HepG2 (cell line): Measurements from ENCODE around the gene SETD1B. TPM values are rescaled to one million over a fixed set of nuclear protein-coding genes. Genes with fewer than 3 reads are reported as not detected.

Source experiments
- CENPT ChIP-seq: sonication (generic); formaldehyde crosslinking; IDR thresholded peaks from 2 replicates; pipeline ENCODE4 v1.8.0; 2022; ENCODE audit warnings: low read depth, mild to moderate bottlenecking, moderate library complexity, missing genetic modification reagents
- ELF3 ChIP-seq: IDR thresholded peaks from 2 replicates; pipeline ENCODE4 v1.6.1; 2016; ENCODE audit warnings: missing genetic modification reagents, missing compliant biosample characterization
- HNF4A ChIP-seq: sonication (generic); formaldehyde crosslinking; IDR thresholded peaks from 2 replicates; pipeline ENCODE4 v1.4.0; 2020; ENCODE audit warnings: missing genetic modification reagents
- JDP2 ChIP-seq: sonication (generic); formaldehyde crosslinking; IDR thresholded peaks from 2 replicates; pipeline ENCODE4 v1.8.1; 2022; ENCODE audit warnings: missing genetic modification reagents, borderline replicate concordance
- KDM2A ChIP-seq: sonication (generic); formaldehyde crosslinking; IDR thresholded peaks from 2 replicates; pipeline ENCODE4 v1.4.0; 2020; ENCODE audit warnings: low read depth, missing genetic modification reagents, borderline replicate concordance
- NFE2 ChIP-seq: sonication (generic); formaldehyde crosslinking; IDR thresholded peaks from 2 replicates; pipeline ENCODE4 v1.4.0; 2020; ENCODE audit warnings: missing genetic modification reagents
- PAF1 ChIP-seq: IDR thresholded peaks from 2 replicates; pipeline ENCODE4 v1.6.1; 2016; ENCODE audit warnings: missing genetic modification reagents, missing compliant biosample characterization
- RFX5 ChIP-seq: IDR thresholded peaks from 2 replicates; pipeline ENCODE4 v1.6.1; 2011; ENCODE audit warnings: low read depth, low read length, improper control_type of control experiment
- ZMYM2 ChIP-seq: sonication (generic); formaldehyde crosslinking; IDR thresholded peaks from 2 replicates; pipeline ENCODE4 v1.8.0; 2022; ENCODE audit warnings: mild to moderate bottlenecking, missing genetic modification reagents
- ZNF292 ChIP-seq: sonication (generic); formaldehyde crosslinking; IDR thresholded peaks from 2 replicates; pipeline ENCODE4 v1.8.1; 2022; ENCODE audit warnings: mild to moderate bottlenecking, low read depth, missing genetic modification reagents, borderline replicate concordance
- ZNF768 ChIP-seq: sonication (generic); formaldehyde crosslinking; IDR thresholded peaks from 2 replicates; pipeline ENCODE4 v1.4.0; 2020; ENCODE audit warnings: missing genetic modification reagents
- ZNF792 ChIP-seq: IDR thresholded peaks from 2 replicates; pipeline ENCODE4 v1.6.1; 2016
- ZNF841 ChIP-seq: sonication (generic); formaldehyde crosslinking; IDR thresholded peaks from 2 replicates; pipeline ENCODE4 v1.8.1; 2023; ENCODE audit warnings: missing genetic modification reagents, borderline replicate concordance
- ZNF878 ChIP-seq: sonication (generic); formaldehyde crosslinking; IDR thresholded peaks from 2 replicates; pipeline ENCODE4 v1.8.1; 2023; ENCODE audit warnings: mild to moderate bottlenecking, missing genetic modification reagents, moderate library complexity
- ZSCAN25 ChIP-seq: sonication (generic); formaldehyde crosslinking; IDR thresholded peaks from 2 replicates; pipeline ENCODE4 v1.8.0; 2022; ENCODE audit warnings: mild to moderate bottlenecking, missing genetic modification reagents
- polyA plus RNA-seq, 8 experiments: library from polyadenylated mRNA; depleted of rRNA in 3 of 8; stranded (reverse) in 7 of 8; unstranded in 1 of 8; fragments of >200 nt; fragmentation: Illumina TruSeq in 4 of 8; extraction: Trizol in 4 of 8; gene quantifications; 2 replicates each; pipeline versions ENCODE4 v1.2.1 to v1.2.3, GENCODE V29; 2011 to 2016; ENCODE audit warnings: low read depth in 4 of 8, missing spikeins in 1 of 8, mixed read lengths in 1 of 8; ENCODE audit not compliant: insufficient read depth in 1 of 8
- total RNA-seq, 5 experiments: library from RNA; depleted of rRNA; stranded (reverse); fragments of >200 nt; fragmentation: Illumina TruSeq; extraction: Trizol; gene quantifications; 2 replicates each; pipeline ENCODE4 v1.2.3, GENCODE V29; 2016; ENCODE audit warnings: low read depth in 1 of 5
- TF ChIP-seq, protein P1 (sequence below): sonication (generic); formaldehyde crosslinking; IDR thresholded peaks from 2 replicates; pipeline ENCODE4 v1.4.0; 2020; ENCODE audit warnings: missing genetic modification reagents
- TF ChIP-seq, protein P2 (sequence below): sonication (generic); formaldehyde crosslinking; conservative IDR thresholded peaks from 2 replicates; pipeline ENCODE4 v1.4.0; 2020; ENCODE audit warnings: missing genetic modification reagents
- TF ChIP-seq, protein P3 (sequence below): sonication (generic); formaldehyde crosslinking; IDR thresholded peaks from 2 replicates; pipeline ENCODE4 v1.4.0; 2020; ENCODE audit warnings: missing genetic modification reagents, borderline replicate concordance
- TF ChIP-seq, protein P4 (sequence below): sonication (generic); formaldehyde crosslinking; IDR thresholded peaks from 2 replicates; pipeline ENCODE4 v1.5.1; 2020; ENCODE audit warnings: mild to moderate bottlenecking, moderate library complexity, missing genetic modification reagents

The SETD1B gene
- total and polyA plus RNA-seq, 2 of the 13 experiments (the other 11 are each of a cell fraction or from before 2014, with no cell fraction given) = 1.1 to 1.4 TPM

DNA sequence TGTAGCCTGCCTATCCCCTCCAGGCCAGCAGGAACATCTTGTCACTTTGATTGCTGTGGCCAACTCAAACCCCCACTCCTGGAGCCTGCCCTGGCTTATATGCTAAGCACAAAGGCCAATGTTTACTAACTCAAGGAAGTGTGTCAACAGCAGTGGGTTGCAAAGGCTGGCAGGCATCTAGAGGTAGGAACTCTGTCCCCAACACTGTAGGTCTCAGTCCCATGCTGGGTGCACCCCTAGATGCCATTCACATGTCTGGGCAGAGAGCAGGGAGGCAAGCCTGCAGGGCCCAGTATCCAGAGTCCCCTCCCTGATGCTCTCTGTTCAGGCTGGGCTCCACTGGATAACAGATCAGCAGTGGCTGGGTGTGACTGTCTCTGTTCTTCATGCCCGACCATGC is 56.4 kb downstream of the SETD1B start (continued):
- TF ChIP-seq CENPT (CRISPR knock-in tag) (no peak), ZNF878 (no peak), RFX5 (no peak), ZSCAN25 (CRISPR knock-in tag) (no peak), ZNF841 (CRISPR knock-in tag) (no peak), ZNF768 (CRISPR knock-in tag) (peak; percentile 94), NFE2 (no peak), JDP2 (CRISPR knock-in tag) (no peak), PAF1 (no peak), ZNF792 (CRISPR knock-in tag) (no peak), ZNF292 (CRISPR knock-in tag) (peak; percentile 57; the same call in 1 of the 2 replicates), ELF3 (peak; percentile 53), ZMYM2 (no peak), HNF4A (CRISPR knock-in tag) (peak; percentile 69), KDM2A (CRISPR knock-in tag) (no peak)
- TF ChIP-seq, protein P1, sequence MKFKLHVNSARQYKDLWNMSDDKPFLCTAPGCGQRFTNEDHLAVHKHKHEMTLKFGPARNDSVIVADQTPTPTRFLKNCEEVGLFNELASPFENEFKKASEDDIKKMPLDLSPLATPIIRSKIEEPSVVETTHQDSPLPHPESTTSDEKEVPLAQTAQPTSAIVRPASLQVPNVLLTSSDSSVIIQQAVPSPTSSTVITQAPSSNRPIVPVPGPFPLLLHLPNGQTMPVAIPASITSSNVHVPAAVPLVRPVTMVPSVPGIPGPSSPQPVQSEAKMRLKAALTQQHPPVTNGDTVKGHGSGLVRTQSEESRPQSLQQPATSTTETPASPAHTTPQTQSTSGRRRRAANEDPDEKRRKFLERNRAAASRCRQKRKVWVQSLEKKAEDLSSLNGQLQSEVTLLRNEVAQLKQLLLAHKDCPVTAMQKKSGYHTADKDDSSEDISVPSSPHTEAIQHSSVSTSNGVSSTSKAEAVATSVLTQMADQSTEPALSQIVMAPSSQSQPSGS (CRISPR knock-in tag) = peak; percentile 41; the same call in 1 of the 2 replicates
- TF ChIP-seq, protein P2, sequence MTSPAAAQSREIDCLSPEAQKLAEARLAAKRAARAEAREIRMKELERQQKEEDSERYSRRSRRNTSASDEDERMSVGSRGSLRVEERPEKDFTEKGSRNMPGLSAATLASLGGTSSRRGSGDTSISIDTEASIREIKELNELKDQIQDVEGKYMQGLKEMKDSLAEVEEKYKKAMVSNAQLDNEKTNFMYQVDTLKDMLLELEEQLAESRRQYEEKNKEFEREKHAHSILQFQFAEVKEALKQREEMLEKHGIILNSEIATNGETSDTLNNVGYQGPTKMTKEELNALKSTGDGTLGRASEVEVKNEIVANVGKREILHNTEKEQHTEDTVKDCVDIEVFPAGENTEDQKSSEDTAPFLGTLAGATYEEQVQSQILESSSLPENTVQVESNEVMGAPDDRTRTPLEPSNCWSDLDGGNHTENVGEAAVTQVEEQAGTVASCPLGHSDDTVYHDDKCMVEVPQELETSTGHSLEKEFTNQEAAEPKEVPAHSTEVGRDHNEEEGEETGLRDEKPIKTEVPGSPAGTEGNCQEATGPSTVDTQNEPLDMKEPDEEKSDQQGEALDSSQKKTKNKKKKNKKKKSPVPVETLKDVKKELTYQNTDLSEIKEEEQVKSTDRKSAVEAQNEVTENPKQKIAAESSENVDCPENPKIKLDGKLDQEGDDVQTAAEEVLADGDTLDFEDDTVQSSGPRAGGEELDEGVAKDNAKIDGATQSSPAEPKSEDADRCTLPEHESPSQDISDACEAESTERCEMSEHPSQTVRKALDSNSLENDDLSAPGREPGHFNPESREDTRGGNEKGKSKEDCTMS = no peak
- TF ChIP-seq, protein P3, sequence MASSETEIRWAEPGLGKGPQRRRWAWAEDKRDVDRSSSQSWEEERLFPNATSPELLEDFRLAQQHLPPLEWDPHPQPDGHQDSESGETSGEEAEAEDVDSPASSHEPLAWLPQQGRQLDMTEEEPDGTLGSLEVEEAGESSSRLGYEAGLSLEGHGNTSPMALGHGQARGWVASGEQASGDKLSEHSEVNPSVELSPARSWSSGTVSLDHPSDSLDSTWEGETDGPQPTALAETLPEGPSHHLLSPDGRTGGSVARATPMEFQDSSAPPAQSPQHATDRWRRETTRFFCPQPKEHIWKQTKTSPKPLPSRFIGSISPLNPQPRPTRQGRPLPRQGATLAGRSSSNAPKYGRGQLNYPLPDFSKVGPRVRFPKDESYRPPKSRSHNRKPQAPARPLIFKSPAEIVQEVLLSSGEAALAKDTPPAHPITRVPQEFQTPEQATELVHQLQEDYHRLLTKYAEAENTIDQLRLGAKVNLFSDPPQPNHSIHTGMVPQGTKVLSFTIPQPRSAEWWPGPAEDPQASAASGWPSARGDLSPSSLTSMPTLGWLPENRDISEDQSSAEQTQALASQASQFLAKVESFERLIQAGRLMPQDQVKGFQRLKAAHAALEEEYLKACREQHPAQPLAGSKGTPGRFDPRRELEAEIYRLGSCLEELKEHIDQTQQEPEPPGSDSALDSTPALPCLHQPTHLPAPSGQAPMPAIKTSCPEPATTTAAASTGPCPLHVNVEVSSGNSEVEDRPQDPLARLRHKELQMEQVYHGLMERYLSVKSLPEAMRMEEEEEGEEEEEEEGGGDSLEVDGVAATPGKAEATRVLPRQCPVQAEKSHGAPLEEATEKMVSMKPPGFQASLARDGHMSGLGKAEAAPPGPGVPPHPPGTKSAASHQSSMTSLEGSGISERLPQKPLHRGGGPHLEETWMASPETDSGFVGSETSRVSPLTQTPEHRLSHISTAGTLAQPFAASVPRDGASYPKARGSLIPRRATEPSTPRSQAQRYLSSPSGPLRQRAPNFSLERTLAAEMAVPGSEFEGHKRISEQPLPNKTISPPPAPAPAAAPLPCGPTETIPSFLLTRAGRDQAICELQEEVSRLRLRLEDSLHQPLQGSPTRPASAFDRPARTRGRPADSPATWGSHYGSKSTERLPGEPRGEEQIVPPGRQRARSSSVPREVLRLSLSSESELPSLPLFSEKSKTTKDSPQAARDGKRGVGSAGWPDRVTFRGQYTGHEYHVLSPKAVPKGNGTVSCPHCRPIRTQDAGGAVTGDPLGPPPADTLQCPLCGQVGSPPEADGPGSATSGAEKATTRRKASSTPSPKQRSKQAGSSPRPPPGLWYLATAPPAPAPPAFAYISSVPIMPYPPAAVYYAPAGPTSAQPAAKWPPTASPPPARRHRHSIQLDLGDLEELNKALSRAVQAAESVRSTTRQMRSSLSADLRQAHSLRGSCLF (CRISPR knock-in tag) = no peak
- TF ChIP-seq, protein P4, sequence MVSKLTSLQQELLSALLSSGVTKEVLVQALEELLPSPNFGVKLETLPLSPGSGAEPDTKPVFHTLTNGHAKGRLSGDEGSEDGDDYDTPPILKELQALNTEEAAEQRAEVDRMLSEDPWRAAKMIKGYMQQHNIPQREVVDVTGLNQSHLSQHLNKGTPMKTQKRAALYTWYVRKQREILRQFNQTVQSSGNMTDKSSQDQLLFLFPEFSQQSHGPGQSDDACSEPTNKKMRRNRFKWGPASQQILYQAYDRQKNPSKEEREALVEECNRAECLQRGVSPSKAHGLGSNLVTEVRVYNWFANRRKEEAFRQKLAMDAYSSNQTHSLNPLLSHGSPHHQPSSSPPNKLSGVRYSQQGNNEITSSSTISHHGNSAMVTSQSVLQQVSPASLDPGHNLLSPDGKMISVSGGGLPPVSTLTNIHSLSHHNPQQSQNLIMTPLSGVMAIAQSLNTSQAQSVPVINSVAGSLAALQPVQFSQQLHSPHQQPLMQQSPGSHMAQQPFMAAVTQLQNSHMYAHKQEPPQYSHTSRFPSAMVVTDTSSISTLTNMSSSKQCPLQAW (CRISPR knock-in tag) = 0 out of 2 replicates have a peak, but pooled peaks have one; percentile 16
